HG03139 (cell line): ENCODE data around the gene KRTAP10-3.

ENCODE experiments used
- ATAC-seq: cut with Tn5 transposase; IDR thresholded peaks from one replicate; pipeline ENCODE4 v1.9.1; 2021; ENCODE audit not compliant: unreplicated experiment

KRTAP10-3 gene

GRCh38 chr21:44520326-44521300 lies 38.0 kb downstream of the KRTAP10-3 start:
- no peak for ATAC-seq

DNA sequence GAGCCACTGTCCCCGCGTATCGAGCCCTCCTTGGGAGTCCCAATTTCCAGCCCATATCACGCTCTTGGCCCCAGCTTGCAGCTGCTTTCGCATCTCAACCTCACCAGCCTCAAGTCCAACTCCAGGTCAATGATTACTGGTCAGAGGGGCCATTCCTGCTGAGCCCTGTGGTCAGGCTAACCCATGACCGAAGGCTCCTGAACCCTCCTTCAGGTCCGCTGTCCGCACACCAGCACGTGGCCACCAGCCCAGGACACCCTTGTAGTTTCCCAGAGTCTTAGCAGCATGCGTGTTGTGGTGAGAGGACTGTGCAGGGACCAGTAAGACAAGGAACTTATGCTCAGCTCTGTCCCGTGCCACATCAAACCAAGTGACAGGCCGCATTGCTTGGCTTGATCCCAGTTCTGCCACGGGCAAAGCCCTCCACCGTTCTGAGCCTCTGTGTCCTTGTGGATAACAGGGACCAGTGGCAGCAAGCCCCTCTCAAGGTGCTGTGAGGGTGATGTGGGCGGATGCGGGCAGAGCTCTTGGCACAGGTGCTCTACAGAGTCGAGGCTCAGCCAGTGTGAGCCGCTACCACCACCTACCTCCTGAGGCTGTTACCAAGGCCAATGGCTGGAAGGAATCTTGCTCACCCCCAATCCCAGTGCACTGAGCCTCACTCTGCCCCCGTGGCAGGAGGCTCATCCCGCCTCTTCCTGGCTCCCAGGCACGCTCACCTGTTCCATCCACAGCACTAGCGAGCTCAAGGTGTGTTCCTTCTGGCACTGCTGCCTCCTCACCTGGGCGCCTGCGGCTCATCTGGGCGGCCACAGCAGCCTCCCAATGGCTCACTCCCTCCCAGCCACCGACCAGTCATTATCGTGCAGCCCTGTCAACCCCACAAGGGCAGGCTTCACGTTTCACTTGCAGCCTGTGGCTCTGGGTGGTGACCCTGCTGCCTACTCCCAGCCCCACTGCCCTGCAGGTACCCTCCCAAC lies 39.0 kb downstream of the KRTAP10-3 start:
- ATAC-seq: no peak

DNA sequence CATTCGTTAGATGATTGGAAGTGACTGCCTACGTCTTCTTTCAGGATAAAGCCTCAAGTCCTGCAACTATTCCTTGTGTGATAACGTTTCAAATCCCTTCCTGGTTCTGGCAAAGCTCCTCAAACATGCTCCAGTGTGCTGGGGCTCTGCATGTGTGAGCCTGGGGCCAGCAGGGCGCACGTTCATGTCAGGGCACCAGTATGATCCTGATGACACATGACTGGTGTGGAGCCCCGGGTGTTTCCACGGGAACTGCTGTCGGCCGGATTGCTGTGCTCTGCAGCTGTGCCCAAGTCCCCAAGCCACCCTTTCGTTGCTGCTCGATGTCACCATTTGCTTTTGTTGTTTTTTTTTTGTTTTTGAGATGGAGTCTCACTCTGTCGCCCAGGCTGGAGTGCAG lies 39.9 kb downstream of the KRTAP10-3 start:
- ATAC-seq: no peak

DNA sequence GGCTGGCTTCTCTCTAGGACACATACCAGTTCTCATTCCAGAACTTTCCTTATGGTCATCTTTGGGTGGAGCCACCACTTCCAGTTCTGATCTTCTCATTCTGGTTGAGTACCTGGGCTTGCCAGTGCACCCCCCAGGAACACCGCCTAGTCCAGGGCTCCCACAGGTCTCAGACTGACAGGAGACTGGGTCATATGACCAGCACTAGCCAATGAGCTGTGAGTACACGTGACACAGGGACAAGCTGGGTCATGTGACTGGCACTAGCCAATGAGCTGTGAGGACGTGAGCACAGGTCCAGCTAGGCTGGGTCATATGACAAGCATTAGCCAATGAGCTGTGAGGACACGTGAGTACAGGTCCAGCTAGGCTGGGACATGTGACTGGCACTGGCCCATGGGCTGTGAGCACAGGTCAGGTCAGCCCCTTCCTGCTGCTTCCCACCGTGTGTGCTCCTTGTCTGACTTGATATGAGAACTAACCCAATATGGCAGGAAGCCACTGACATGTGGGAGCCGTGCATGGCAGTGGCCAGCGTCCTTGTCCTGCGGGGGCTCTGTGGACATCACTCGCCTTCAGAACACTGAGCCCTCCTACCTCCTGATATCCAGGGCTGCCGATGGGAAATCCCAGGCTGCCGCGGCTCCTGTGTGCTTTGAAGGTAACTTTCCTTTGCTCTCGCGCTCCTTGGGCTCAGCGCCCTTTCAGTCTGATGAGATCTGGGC lies 41.3 kb downstream of the KRTAP10-3 start:
- ATAC-seq: no peak

GRCh38 chr21:44516828-44517174 lies 41.8 kb downstream of the KRTAP10-3 start:
- no peak for ATAC-seq

- no peak for ATAC-seq
These were observed 42.3 kb downstream of the KRTAP10-3 start for GRCh38 chr21:44516342-44516741.

- ATAC-seq: no peak
These were observed 43.0 kb downstream of the KRTAP10-3 start for GRCh38 chr21:44515359-44516165.

- no peak for ATAC-seq
These were observed 43.7 kb downstream of the KRTAP10-3 start for GRCh38 chr21:44514746-44515358.

GRCh38 chr21:44514218-44514520 lies 44.4 kb downstream of the KRTAP10-3 start:
- ATAC-seq: no peak

- ATAC-seq: no peak
These were observed 45.0 kb downstream of the KRTAP10-3 start for GRCh38 chr21:44513389-44514217.

- ATAC-seq: no peak
These were observed 45.9 kb downstream of the KRTAP10-3 start for GRCh38 chr21:44512496-44513388.

DNA sequence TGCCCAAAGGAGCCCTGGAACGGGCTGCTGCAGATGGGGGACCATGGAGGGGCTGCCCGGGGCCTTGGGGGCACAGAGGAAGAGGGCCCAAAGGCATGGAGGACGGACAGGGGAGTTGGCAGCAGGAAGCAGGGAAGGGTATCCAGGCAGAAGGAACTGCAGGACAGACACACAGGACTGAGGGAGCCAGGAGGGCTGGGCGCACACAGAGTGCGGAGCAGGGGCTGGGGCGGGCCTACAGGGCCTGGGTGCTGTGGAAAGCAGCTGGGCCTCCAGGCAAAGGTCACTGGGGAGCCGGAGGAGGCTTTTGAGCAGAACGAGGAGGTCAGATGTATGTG lies 46.7 kb downstream of the KRTAP10-3 start:
- ATAC-seq: no peak

DNA sequence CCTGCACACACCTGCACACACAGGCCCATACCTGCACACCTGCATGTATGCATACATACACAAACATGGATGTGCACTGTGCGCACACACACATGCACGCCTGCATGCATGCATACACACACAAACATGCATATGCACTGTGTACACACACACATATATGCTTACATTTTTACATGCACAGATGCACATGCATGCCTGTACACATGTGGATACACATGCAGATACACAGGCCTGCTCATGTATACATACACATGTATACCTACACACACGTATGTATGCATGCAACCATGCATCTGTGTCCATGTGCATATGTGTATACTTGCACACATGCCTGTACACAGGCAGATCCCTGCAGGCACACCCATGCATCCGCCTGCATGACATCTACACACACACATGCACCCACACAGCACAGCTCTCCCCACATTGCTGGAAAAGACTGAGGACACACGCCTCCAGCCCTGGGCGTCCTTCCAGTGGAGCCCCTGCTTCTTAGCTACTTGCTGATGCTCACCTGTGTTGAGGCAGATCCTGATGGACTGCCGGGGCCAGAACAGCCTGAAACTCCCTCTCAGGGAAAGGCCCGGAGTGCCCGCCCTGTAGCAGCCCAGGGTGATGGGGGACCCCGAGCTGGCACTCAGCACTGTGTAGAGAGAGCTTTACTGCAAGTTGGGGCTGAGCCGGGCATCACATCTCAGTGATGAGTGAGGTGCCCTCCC lies 47.2 kb downstream of the KRTAP10-3 start:
- ATAC-seq: no peak

- ATAC-seq: no peak
These were observed 47.9 kb downstream of the KRTAP10-3 start for GRCh38 chr21:44510508-44511218.

DNA sequence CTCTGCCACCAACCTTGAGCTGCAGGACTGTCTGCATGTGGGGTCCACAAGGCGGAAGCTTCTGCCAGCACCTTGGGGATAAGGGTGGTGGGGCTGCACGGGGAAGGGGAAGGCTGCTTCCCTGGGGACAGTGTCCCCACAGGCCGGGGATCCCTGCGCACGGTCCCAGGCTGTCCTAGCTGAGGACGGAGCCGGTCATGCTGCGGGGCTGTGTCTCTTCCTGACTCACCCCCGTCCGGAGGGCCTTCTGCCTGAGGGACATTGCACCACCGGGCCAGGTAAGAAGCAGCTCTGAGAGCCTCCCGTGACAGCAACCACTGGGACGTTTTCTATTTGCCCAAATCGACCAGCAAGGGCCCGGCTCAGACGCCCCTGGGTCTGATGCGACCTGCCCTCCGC lies 48.5 kb downstream of the KRTAP10-3 start:
- no peak for ATAC-seq

DNA sequence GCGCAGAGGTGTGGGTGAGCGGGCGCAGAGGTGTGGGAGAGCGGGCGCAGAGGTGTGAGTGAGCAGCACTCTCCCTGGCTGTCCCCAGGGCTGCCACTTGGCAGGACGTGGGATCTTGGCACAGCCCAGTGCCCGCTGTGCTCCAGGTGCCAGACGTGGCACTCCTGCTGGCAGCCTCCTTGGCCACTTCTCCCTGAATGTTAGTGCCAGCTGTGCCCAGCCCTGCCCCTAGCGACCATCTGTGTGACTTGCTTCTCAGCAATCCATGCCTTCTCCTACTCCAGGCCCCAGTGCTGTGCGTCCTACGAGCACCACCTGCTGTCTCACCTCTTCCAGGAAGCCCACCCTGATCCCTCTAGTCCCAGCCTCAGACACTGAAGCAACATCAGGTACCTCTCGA lies 49.1 kb downstream of the KRTAP10-3 start:
- no peak for ATAC-seq
